HCT116 (cell line): ENCODE results near the gene DBN1. TPM values are rescaled to one million over a fixed set of nuclear protein-coding genes. Genes with fewer than 3 reads are reported as not detected.

ENCODE experiments used
- ATAC-seq: fragments of 200-7000 bp; cut with Tn5 transposase; 2 replicates; pipeline ENCODE4 v1.9.1; 2020; ENCODE audit warnings: mild to moderate bottlenecking, moderate library complexity
- BruUV-seq: library from RNA; stranded (reverse); fragments of 400-500 nt; replicated peaks from 2 replicates; lab custom pipeline; 2021; lab: Mats Ljungman, UMichigan
- CTCF ChIA-PET: fragments of 300-600 bp; sonication (Branson Sonifier 250); formaldehyde crosslinking; loops from one replicate; lab custom pipeline; 2021; ENCODE audit warnings: antibody characterized with exemption; lab: Charles Lee
- POLR2A ChIA-PET: fragments of 300-600, 350-600 bp; sonication (Branson Sonifier 250); formaldehyde crosslinking; loops from one replicate; lab custom pipeline; 2021; ENCODE audit warnings: antibody characterized with exemption; lab: Charles Lee
- RAD21 ChIA-PET, 2 experiments: fragments of 300-600 bp; sonication (Branson Sonifier 250); formaldehyde crosslinking; loops; one replicate each; lab custom pipeline; 2023; ENCODE audit warnings: low total read pairs in 2 of 2; ENCODE audit not compliant: uncharacterized antibody in 2 of 2, unreplicated experiment in 2 of 2, low non-redundant PET in 1 of 2; lab: Charles Lee
- DNase-seq: peaks from one replicate; pipeline ENCODE4 v3.0.0-alpha.2; 2010; ENCODE audit warnings: low read depth, low spot score
- H2AFZ ChIP-seq: fragments of 200-600 bp; shearing (Covaris generic), sonication (generic); 2 replicates; pipeline ENCODE4 v1.6.1; 2017; ENCODE audit warnings: low read depth, mixed run types, mixed read lengths, antibody characterized with exemption, low read length; ENCODE audit not compliant: poor library complexity, severe bottlenecking
- H3K27ac ChIP-seq: 2 replicates; pipeline ENCODE4 v1.5.1; 2012; ENCODE audit warnings: low read depth, low read length
- H3K27me3 ChIP-seq: fragments of 200-600 bp; sonication (generic); 2 replicates; pipeline ENCODE4 v1.6.1; 2016; ENCODE audit warnings: mixed run types, low read length, mixed read lengths; ENCODE audit not compliant: insufficient read depth
- H3K36me3 ChIP-seq, 2 experiments: fragments of 200-500 bp in 1 of 2; fragments of 200-600 bp in 1 of 2; sonication (Bioruptor generic) in 1 of 2; sonication (generic) in 1 of 2; 2 replicates each; pipeline versions ENCODE4 v1.5.1 to v1.6.1; 2014 to 2016; ENCODE audit warnings: low read length in 2 of 2, inconsistent platforms in 1 of 2, mixed read lengths in 1 of 2, mixed run types in 1 of 2; ENCODE audit not compliant: insufficient read depth in 2 of 2, control insufficient read depth in 1 of 2
- H3K4me1 ChIP-seq, 2 experiments: fragments of 200-600 bp in 1 of 2; sonication (generic) in 1 of 2; 2 replicates each; pipeline versions ENCODE4 v1.5.1 to v1.6.1; 2012 to 2017; ENCODE audit warnings: low read length in 2 of 2, inconsistent platforms in 1 of 2, mild to moderate bottlenecking in 1 of 2, mixed read lengths in 1 of 2, mixed run types in 1 of 2, moderate library complexity in 1 of 2; ENCODE audit not compliant: insufficient read depth in 2 of 2, control insufficient read depth in 1 of 2
- H3K4me2 ChIP-seq: fragments of 200-600 bp; sonication (generic); 2 replicates; pipeline ENCODE4 v1.6.1; 2017; ENCODE audit warnings: mixed run types, low read length, mixed read lengths
- H3K4me3 ChIP-seq, 2 experiments: fragments of 200-600 bp in 1 of 2; sonication (generic) in 1 of 2; replicated peaks in 1 of 2; 2 replicates each; pipeline ENCODE4 v1.5.1; 2011 to 2016; ENCODE audit warnings: low read length in 2 of 2, control low read depth in 1 of 2, low read depth in 1 of 2, mild to moderate bottlenecking in 1 of 2, mixed read lengths in 1 of 2, mixed run types in 1 of 2
- H3K79me2 ChIP-seq: fragments of 200-600 bp; sonication (generic); 2 replicates; pipeline ENCODE4 v1.6.1; 2017; ENCODE audit warnings: mild to moderate bottlenecking, mixed run types, low read length, moderate library complexity, mixed read lengths; ENCODE audit not compliant: insufficient read depth
- H3K9ac ChIP-seq: fragments of 200-600 bp; sonication (generic); 2 replicates; pipeline ENCODE4 v1.6.1; 2016; ENCODE audit warnings: low read length, mixed read lengths
- H3K9me2 ChIP-seq: fragments of 200-600 bp; sonication (generic), shearing (Covaris generic); 2 replicates; pipeline ENCODE4 v1.6.1; 2017; ENCODE audit warnings: mixed run types, mild to moderate bottlenecking, moderate library complexity; ENCODE audit not compliant: insufficient read depth
- H3K9me3 ChIP-seq, 2 experiments: fragments of 200-500 bp in 1 of 2; fragments of 200-600 bp in 1 of 2; sonication (Bioruptor generic) in 1 of 2; sonication (generic) in 1 of 2; 2 replicates each; pipeline ENCODE4 v1.6.1; 2014 to 2017; ENCODE audit warnings: low read length in 2 of 2, mixed read lengths in 2 of 2, inconsistent platforms in 1 of 2, low read depth in 1 of 2, mild to moderate bottlenecking in 1 of 2, mixed run types in 1 of 2, moderate library complexity in 1 of 2; ENCODE audit not compliant: control insufficient read depth in 1 of 2, insufficient read depth in 1 of 2
- H4K20me1 ChIP-seq: fragments of 200-600 bp; sonication (generic), shearing (Covaris generic); 2 replicates; pipeline ENCODE4 v1.6.1; 2017; ENCODE audit warnings: mixed run types, mild to moderate bottlenecking, moderate library complexity; ENCODE audit not compliant: insufficient read depth
- CBX3 ChIP-seq: IDR thresholded peaks from 2 replicates; pipeline ENCODE4 v1.6.1; 2012; ENCODE audit warnings: low read depth
- CEBPB ChIP-seq: IDR thresholded peaks from 2 replicates; pipeline ENCODE4 v1.6.1; 2012; ENCODE audit warnings: low read depth
- EGR1 ChIP-seq: IDR thresholded peaks from 2 replicates; pipeline ENCODE4 v1.6.1; 2012; ENCODE audit warnings: low read depth
- ELF1 ChIP-seq: IDR thresholded peaks from 2 replicates; pipeline ENCODE4 v1.6.1; 2012; ENCODE audit warnings: low read depth, borderline replicate concordance
- EZH2 ChIP-seq: fragments of 200-600 bp; sonication (generic); IDR thresholded peaks from 2 replicates; pipeline ENCODE4 v1.6.1; 2017; ENCODE audit warnings: antibody characterized with exemption, mixed run types
- EZH2phosphoT487 ChIP-seq: fragments of 200-600 bp; IDR thresholded peaks from 2 replicates; pipeline ENCODE4 v1.6.1; 2018; ENCODE audit warnings: antibody characterized with exemption, borderline replicate concordance
- FOSL1 ChIP-seq: IDR thresholded peaks from 2 replicates; pipeline ENCODE4 v1.6.1; 2012; ENCODE audit warnings: low read depth
- JUND ChIP-seq: IDR thresholded peaks from 2 replicates; pipeline ENCODE4 v1.6.1; 2012
- MAX ChIP-seq: IDR thresholded peaks from 2 replicates; pipeline ENCODE4 v1.6.1; 2012
- POLR2A ChIP-seq: IDR thresholded peaks from 2 replicates; pipeline ENCODE4 v1.7.0; 2011; ENCODE audit warnings: borderline replicate concordance; ENCODE audit not compliant: insufficient read depth, insufficient read length; ENCODE audit errors: extremely low read depth
- POLR2AphosphoS5 ChIP-seq: IDR thresholded peaks from 2 replicates; pipeline ENCODE4 v1.6.1; 2011; ENCODE audit warnings: mild to moderate bottlenecking, low read depth, low read length, moderate library complexity
- RAD21 ChIP-seq: IDR thresholded peaks from 2 replicates; pipeline ENCODE4 v1.6.1; 2012; ENCODE audit warnings: low read depth, mild to moderate bottlenecking
- SIN3A ChIP-seq: IDR thresholded peaks from 2 replicates; pipeline ENCODE4 v1.6.1; 2012; ENCODE audit warnings: low read depth
- TCF7L2 ChIP-seq: IDR thresholded peaks from 2 replicates; pipeline ENCODE4 v1.7.0; 2011; ENCODE audit warnings: borderline replicate concordance, inconsistent platforms; ENCODE audit not compliant: insufficient read depth, insufficient read length; ENCODE audit errors: extremely low read depth
- ZBTB33 ChIP-seq: IDR thresholded peaks from 2 replicates; pipeline ENCODE4 v1.6.1; 2011; ENCODE audit warnings: mild to moderate bottlenecking, low read length, moderate library complexity; ENCODE audit not compliant: insufficient replicate concordance; ENCODE audit errors: extremely low read depth
- ZFX ChIP-seq: fragments of 450-650 bp; IDR thresholded peaks from 2 replicates; pipeline ENCODE4 v1.6.1; 2017
- ZNF274 ChIP-seq: fragments of 200-500 bp; sonication (Bioruptor generic); IDR thresholded peaks from 2 replicates; pipeline ENCODE4 v1.6.1; 2014; ENCODE audit warnings: mild to moderate bottlenecking, low read depth, low read length, inconsistent platforms
- intact Hi-C: fragments of 100-400 bp; cut with micrococcal nuclease; formaldehyde crosslinking; loops from 2 replicates; pipeline ENCODE4 v1.10.0; 2022
- total RNA-seq: library from RNA; stranded (reverse); gene quantifications from one replicate; pipeline ENCODE4 v1.2.1, GENCODE V29; 2021; ENCODE audit not compliant: unreplicated experiment
- TF ChIP-seq, protein P1 (sequence below): IDR thresholded peaks from 2 replicates; pipeline ENCODE4 v1.6.1; 2012

DBN1 gene
- total RNA-seq, 1 experiment from 2014 or later = 144 TPM

DNA sequence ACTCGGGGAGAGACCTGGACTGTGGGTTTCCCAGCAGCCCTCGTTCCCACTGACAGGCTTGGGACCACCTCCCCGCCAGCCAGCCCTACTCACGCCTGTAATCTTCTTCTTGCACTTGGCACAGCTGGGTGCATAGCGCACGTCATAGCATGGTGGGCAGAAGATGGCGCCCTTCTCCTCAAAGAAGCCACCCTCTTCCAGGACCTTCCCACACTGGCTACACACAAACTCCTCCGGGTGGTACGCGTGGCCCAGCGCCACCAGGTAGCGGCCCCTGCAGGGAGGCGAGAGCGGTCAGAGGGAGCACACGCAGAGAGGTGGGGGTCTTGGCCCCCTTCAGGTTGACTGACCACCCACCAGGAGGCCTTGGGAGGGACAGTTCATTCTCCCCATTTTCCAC lies 14.5 kb upstream of the DBN1 start:
- no peak overlapping the region for H3K27ac ChIP-seq
- DNase-seq (no peak), ATAC-seq (no peak)
- peaks cover 27% of the 10 kb centered on the region; the same call in 1 of the 2 replicates for H3K79me2 ChIP-seq
- no peak overlapping the region for H3K4me2 ChIP-seq
- RAD21 ChIA-PET = no interaction called here
- peaks cover 2 to 22% of the 10 kb centered on the region in 2 experiments; a peak in 3 of 4 replicates for H3K4me1 ChIP-seq
- intact Hi-C loops = no loop called here
- POLR2A ChIA-PET = interaction anchor here (0.7 kb wide), 1 partner anchor 15 kb away, joined by 3 read pairs; no protein-coding TSS in a partner anchor
- H3K9ac ChIP-seq = no peak overlapping the region
- H3K36me3 ChIP-seq = peaks cover 16 to 40% of the 10 kb centered on the region in 2 experiments; a peak in 3 of 4 replicates
- no TSS peak for BruUV-seq
- no peaks in the 10 kb centered on the region for H3K9me3 ChIP-seq
- TF ChIP-seq JUND (no peak), CEBPB (no peak)
- TF ChIP-seq, protein P1, sequence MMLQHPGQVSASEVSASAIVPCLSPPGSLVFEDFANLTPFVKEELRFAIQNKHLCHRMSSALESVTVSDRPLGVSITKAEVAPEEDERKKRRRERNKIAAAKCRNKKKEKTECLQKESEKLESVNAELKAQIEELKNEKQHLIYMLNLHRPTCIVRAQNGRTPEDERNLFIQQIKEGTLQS = no peak
- H2AFZ ChIP-seq = no peak overlapping the region
- peaks cover 4% of the 10 kb centered on the region; the same call in 1 of the 2 replicates for H4K20me1 ChIP-seq
- no peak overlapping the region for H3K4me3 ChIP-seq
- CTCF ChIA-PET = interaction anchor here (1.2 kb wide), 1 partner anchor 83 kb away, joined by 3 read pairs; no protein-coding TSS in a partner anchor
- H3K9me2 ChIP-seq = no peaks in the 10 kb centered on the region
- H3K27me3 ChIP-seq = no peaks in the 10 kb centered on the region

DNA sequence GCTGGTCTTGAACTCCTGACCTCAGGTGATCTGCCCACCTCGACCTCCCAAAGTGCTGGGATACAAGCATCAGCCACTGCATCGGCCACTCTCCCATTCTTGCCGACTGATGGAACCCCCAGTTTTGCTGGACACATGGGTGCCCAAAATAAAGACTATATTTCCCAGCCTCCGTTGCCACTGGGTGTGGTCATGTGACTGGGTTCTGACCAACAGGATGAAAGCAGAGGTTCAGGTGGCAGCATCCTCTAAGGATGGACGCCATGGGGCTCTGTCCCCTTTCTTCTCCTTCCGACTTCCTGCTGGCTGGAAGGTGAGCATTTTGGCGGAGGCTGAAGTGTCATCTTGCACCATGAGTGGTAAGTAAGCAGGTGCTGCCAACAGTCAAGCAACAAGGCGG lies 13.7 kb upstream of the DBN1 start:
- TF ChIP-seq RAD21 (no peak), SIN3A (no peak), ELF1 (no peak), CEBPB (no peak), POLR2AphosphoS5 (no peak), ZBTB33 (no peak), EGR1 (no peak), EZH2phosphoT487 (no peak), TCF7L2 (no peak), ZNF274 (no peak), CBX3 (no peak), POLR2A (no peak), FOSL1 (no peak), EZH2 (no peak), JUND (no peak), MAX (no peak), ZFX (no peak)
- TF ChIP-seq, protein P1 = no peak
- Histone ChIP-seq H3K4me2 (no peak overlapping the region), H3K36me3 (peaks cover 16 to 40% of the 10 kb centered on the region in 2 experiments; a peak in 3 of 4 replicates), H3K9ac (no peak overlapping the region), H3K9me3 (no peaks in the 10 kb centered on the region), H3K4me3 (no peak overlapping the region), H2AFZ (no peak overlapping the region), H3K79me2 (peaks cover 21% of the 10 kb centered on the region; the same call in 1 of the 2 replicates), H3K9me2 (no peaks in the 10 kb centered on the region), H3K27ac (no peak overlapping the region), H3K4me1 (peaks cover 0 to 13% of the 10 kb centered on the region in 2 experiments; a peak in 2 of 4 replicates), H3K27me3 (no peaks in the 10 kb centered on the region), H4K20me1 (peaks cover 4% of the 10 kb centered on the region; the same call in 1 of the 2 replicates)
- RAD21 ChIA-PET = no interaction called here
- CTCF ChIA-PET = no interaction called here
- POLR2A ChIA-PET = interaction anchor here (0.6 to 0.9 kb wide), 2 partner anchors 9 kb away, joined by 3 to 5 read pairs; no protein-coding TSS in a partner anchor
- BruUV-seq = no TSS peak
- intact Hi-C loops = no loop called here
- ATAC-seq (no peak), DNase-seq (no peak)
